DLD1 (cell line): ENCODE data around the gene C1QTNF1.
"Not testable (repeated sequence)": the region's sequence is repeated elsewhere in the genome, so short reads cannot be mapped to it uniquely, and the experiment has no call there.

Experiments used
- in situ Hi-C: cut with HindIII; loops from 2 replicates; pipeline ENCODE4 v1.10.0; 2017; ENCODE audit warnings: low sequenced_read_pairs

C1QTNF1 gene

DNA sequence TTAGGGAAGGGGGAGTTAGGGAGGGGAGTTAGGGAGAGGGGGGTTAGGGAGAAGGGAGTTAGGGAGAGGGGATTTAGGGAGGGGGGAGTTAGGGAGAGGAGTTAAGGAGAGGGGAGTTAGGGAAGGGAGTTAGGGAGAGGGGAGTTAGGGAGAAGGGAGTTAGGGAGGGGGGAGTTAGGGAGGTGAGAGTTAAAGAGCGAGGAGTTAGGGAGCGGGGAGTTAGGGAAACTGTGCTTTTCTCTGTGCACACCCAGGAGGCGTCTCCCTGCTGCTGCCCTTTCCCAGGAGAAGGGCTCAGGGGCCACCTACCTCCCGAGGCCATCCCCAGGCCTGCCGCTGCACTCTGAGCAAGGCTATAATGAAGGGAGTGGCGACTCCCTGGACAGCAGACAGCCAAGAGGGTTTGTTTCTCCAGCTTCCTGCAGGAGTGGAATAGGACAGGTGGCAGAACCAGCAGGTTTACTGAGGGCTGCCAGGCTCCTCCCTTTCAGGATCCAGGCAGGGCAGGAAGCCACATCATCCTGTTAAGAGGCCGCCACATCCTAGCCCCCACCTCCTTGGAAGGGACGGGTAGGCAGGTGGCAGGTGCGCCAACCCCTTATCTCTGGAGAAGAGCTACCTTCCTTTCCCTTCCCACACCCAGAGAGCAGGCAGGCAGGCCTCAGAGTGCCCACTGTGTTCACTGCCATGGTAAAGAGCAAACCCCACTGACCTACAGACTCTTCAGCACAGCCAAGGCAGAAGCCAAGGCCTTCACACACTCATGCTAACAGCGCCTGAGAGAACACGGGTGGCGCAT lies 18.7 kb upstream of the C1QTNF1 start:
- in situ Hi-C loops, result no loop called here

DNA sequence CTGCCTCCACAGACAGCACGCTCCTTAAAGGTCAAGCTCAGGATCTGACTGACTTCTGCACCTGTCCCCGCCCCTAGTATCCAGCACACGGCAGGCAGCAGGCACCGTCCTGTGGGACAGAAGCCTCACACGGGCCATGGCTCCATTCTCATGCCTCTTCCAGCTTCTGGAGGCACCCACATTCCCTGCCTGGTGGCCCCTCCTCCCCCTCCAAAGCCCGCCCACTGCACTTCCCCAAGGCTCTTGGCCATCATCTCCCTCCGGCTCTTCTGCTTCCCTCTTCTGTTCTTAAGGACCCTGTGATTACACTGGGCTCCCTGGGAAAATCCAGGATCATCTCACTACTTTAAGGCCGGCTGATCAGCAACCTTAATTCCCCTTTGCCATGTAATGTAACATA lies 17.9 kb upstream of the C1QTNF1 start:
- in situ Hi-C loops, result no loop called here

- in situ Hi-C loops, result no loop called here
These were observed 17.0 kb upstream of the C1QTNF1 start for GRCh38 chr17:79006794-79007503.

DNA sequence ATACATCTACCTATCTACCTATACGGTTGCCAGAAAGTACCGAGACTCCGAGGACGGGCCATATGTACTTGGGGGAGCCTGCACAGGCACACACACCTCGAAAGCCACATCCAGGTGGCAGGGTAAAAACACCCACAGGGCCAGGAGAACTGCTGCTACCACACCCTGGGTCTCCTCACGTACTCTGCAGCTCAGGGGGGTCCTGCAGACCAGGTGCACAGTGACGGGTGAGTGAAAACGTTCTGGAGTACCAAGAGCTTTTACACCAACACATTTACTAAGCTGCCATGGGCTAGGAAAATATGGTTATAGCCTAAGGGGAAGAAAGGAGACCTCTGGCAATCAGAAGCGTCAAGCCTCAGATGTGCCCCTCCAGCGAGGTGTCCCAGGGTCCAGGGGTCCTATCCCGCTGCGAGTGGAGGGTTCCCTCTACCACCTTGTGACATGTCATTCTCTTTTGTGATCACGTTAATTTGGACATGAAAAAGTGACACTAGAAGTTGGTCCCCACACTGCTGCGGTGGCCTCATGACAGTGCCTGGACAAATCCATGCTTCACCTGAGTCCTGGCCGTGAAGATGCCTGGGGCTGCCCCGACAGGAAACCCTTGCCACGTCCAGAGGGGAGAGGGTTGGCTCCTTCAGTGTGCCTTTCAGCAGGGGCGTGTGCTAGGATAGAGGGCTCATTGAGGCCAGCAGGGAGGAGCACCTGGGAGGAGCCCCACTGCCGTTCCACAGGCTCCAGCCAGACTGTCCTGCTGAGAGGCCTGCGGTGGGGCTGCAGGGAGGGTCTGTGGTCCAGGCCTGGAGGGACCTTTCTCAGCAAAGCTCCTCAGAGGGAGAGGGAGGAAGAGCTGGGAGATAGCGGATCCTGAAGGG lies 16.2 kb upstream of the C1QTNF1 start:
- in situ Hi-C loops, result no loop called here

GRCh38 chr17:79008666-79009387 lies 15.1 kb upstream of the C1QTNF1 start:
- in situ Hi-C loops, result no loop called here

DNA sequence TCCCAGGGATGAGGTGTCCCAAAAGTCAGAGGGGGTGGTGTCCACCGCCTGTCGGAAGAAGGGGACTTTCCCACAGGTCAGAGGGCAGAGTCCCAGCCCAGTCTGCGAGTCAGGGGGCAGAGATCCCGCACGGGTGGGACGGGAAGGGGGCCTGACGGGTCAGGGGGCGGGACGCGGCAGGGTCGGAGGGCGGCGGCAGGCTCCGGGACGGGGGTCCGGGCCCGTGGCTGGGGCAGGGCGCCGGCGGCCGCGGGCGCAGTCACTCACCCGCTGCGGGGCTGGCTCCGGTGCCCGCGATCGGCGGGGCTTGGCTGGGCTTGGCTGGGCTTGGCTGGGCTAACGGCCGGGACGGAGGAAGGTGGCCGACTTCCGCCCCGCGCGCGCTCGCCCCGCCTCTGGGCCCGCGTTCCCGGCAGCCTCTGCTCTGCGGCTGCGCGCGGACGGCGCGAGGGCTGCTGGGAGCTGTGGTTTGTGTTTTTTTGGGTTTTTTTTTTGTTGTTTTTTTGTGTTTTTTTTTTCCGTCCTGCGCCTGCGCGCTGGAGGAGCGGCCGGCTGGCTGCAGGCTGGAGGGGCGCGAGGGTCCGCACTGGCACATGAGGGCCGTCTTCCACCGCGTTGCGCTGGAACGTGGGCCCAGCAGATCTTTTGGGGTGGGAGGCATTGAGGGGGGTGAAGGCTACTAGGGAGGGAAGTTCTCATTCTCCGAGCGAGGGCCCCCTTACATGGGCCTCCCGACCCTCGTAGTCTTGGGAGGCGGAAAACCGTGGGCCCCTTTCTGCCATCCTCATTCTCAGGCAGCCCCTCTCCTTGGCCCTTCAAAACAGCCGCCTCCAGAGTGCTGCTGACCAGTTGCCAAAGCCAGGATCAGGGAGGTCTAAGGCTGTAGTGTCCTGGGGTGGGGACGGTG lies 14.3 kb upstream of the C1QTNF1 start, which contains the start of gene CANT1:
Gene CANT1 (minus strand): TSS at position 368 of the 907 bp plus-strand sequence. CDS start 12,142 bp downstream, outside the sequence.
- in situ Hi-C loops, result no loop called here

GRCh38 chr17:79010304-79010646 lies 13.7 kb upstream of the C1QTNF1 start:
- in situ Hi-C loops, result no loop called here

DNA sequence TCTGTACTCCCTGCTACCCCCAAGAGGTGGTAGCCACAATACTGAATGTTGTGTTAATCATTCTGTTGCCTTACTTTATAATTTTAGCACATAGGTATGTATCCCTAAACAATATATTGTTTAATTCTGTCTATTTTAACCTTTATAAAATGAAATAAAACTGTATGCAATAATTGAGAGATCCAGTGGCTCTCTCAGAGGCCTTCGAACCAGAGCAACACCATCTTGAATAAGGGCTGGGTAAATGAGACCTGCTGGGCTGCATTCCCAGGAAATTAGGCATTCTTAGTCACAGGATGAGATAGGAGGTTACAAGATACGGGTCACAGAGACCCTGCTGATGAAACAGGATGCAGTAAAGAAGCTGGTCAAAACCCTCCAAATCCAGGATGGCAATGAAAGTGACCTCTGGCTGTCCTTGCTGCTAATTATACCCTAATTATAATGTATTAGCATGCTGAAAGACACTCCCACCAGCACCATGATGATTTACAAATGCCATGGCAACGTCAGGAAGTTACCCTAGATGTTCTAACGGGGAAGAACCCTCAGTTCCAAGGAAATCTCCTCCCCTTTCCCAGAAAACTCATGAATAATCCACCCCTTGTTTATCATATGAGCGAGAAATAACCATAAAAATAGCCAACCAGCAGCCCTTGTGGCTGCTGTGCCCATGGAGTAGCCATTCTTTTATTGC lies 12.4 kb upstream of the C1QTNF1 start:
- in situ Hi-C loops, result no loop called here

DNA sequence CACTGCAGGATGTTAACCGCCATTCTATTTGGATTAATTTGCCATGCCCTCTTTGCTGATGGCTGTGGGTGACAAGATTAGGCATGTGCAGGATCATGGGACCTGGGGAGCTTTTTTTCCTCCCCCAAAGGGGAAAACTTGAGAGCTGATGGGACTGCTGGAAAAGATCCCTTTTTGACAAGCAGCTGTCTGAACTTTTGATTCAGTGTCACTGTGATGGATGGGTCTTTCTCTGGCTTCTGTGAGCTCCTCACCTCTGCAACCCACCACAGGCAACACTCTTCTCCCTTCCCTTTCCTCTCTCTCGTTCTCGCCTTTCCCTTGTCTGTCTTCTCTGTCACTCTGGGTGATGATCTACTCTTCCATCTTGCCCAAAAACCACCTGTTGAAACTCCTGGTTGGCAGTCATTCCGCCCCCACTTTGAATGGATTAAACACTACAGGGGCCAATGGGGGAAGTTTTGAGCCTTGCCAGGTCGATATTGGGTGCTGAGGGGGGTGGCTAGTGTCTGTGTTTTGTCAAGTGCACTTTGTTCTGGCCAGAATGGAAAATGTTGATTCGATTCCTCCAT lies 11.3 kb upstream of the C1QTNF1 start:
- in situ Hi-C loops, result no loop called here

- in situ Hi-C loops, result no loop called here
These were observed 9.7 kb upstream of the C1QTNF1 start for GRCh38 chr17:79014158-79014758.

DNA sequence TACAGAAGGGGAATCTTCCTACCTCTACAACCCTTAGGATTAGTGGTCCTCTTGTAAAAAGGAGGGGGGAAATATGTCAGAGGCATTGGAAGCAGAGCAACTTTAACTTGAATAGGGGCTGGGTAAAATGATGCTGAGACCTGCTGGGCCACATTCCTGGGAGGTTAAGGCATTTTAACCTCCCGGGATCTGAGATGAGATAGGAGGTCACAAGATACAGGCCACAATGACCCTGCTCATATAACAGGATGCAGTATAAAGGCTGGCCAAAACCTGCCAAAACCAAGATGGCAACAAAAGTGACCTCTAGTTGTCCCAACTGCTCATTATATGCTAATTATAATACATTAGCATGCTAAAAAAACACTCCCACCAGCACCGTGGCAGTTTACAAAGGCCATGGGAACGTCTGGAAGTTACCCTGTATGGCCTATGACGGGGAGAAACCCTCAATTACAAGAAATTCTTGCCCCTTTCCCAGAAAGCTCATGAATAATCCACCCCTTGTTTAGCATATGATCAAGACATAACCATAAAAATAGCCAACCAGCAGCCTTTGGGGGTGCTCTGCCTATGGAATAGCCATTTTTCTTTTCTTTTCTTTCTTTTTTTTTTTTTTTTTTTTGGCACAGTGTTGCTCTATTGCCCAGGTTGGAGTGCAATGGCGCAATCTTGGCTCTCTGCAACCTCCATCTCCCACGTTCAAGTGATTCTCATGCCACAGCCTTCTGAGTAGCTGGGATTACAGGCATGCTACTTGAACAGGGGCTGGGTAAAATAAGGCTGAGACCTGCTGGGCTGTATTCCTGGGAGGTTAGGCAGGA lies 6.2 kb upstream of the C1QTNF1 start:
- in situ Hi-C loops, result no loop called here

DNA sequence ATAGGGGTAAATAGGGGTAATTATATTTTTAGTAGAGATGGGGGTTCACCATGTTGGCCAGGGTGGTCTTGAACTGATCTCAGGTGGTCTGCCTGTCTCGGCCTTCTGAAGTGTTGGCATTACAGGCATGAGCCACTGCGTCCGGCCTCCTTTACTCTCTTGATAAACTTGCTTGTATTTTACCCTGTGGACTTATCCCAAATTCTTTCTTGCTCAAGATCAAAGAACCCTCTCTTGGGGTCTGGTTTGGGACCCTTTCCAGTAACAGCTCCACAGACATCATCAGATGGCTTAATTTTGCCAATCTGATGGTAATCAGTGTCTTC lies 5.6 kb upstream of the C1QTNF1 start:
- in situ Hi-C loops, result no loop called here

- in situ Hi-C loops, result no loop called here
These were observed 4.7 kb upstream of the C1QTNF1 start for GRCh38 chr17:79019261-79019631.

- in situ Hi-C loops, result no loop called here
These were observed 4.1 kb upstream of the C1QTNF1 start for GRCh38 chr17:79019632-79020584.

GRCh38 chr17:79020631-79021301 lies 3.2 kb upstream of the C1QTNF1 start:
- in situ Hi-C loops, result no loop called here

DNA sequence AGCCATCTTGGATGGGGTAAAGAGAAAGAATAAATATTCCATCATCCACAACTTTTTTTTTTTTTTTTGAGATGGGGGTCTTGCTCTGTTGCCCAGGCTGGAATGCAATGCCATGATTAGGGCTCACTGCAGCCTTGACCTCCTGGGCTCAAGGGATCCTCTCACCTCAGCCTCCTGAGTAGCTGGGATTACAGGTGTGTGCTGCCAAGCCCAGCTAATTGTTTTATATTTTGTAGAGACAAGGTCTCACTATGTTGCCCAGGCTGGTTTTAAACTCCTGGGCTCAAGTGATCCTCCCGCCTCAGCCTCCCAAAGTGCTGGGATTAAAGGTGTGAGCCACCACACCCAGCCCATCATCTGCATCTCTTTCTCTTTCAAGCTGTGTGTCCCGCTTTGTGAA lies 2.0 kb upstream of the C1QTNF1 start:
- in situ Hi-C loops, result not testable (repeated sequence)
